Neural progenitor cell (in vitro differentiated cells): ENCODE results near the gene SERPINE1. TPM values are rescaled to one million over a fixed set of nuclear protein-coding genes. Genes with fewer than 3 reads are reported as not detected.

Experiments used
- DNase-seq: peaks from one replicate; pipeline ENCODE4 v3.0.0-alpha.2; 2016; ENCODE audit warnings: low spot score
- H2AFZ ChIP-seq: fragments of 200-600 bp; sonication (generic); replicated peaks from 2 replicates; pipeline ENCODE4 v1.6.1; 2016; ENCODE audit warnings: antibody characterized with exemption
- H3F3A ChIP-seq: fragments of 200-600 bp; sonication (generic); 2 replicates; pipeline ENCODE4 v1.6.1; 2016; ENCODE audit warnings: antibody characterized with exemption, low read depth
- H3K27ac ChIP-seq: fragments of 200-600 bp; sonication (generic); 2 replicates; pipeline ENCODE4 v1.5.1; 2016; ENCODE audit warnings: mild to moderate bottlenecking
- H3K27me3 ChIP-seq: fragments of 200-600 bp; sonication (generic); 2 replicates; pipeline ENCODE4 v1.6.1; 2016; ENCODE audit warnings: mild to moderate bottlenecking, moderate library complexity
- H3K36me3 ChIP-seq: fragments of 200-600 bp; sonication (generic); 2 replicates; pipeline ENCODE4 v1.5.1; 2016
- H3K4me1 ChIP-seq: fragments of 200-600 bp; sonication (generic); 2 replicates; pipeline ENCODE4 v1.6.1; 2016; ENCODE audit warnings: mixed run types
- H3K4me2 ChIP-seq: fragments of 200-600 bp; sonication (generic); 2 replicates; pipeline ENCODE4 v1.6.1; 2016
- H3K4me3 ChIP-seq: fragments of 200-600 bp; sonication (generic); 2 replicates; pipeline ENCODE4 v1.5.1; 2016
- H3K79me2 ChIP-seq: fragments of 200-600 bp; sonication (generic); 2 replicates; pipeline ENCODE4 v1.6.1; 2016; ENCODE audit warnings: low read depth
- H3K9ac ChIP-seq: fragments of 200-600 bp; sonication (generic); 2 replicates; pipeline ENCODE4 v1.6.1; 2016
- H3K9me3 ChIP-seq: fragments of 200-600 bp; sonication (generic); 2 replicates; pipeline ENCODE4 v1.5.1; 2016; ENCODE audit warnings: low read depth
- H4K20me1 ChIP-seq: fragments of 200-600 bp; sonication (generic); 2 replicates; pipeline ENCODE4 v1.6.1; 2016; ENCODE audit warnings: low read depth
- H3K27ac Mint-ChIP-seq: 3 replicates; pipeline ENCODE4 v1.8.0; 2021; ENCODE audit warnings: mixed read lengths
- H3K27me3 Mint-ChIP-seq: 2 replicates; pipeline ENCODE4 v1.8.0; 2022; ENCODE audit warnings: low read depth, mild to moderate bottlenecking, inconsistent platforms, moderate library complexity, mixed read lengths; ENCODE audit not compliant: insufficient read depth
- H3K36me3 Mint-ChIP-seq: 3 replicates; pipeline ENCODE4 v1.8.0; 2021; ENCODE audit warnings: mixed read lengths
- H3K4me1 Mint-ChIP-seq: 3 replicates; pipeline ENCODE4 v1.8.0; 2021; ENCODE audit warnings: mixed read lengths
- H3K4me3 Mint-ChIP-seq: 3 replicates; pipeline ENCODE4 v1.8.0; 2021; ENCODE audit warnings: mild to moderate bottlenecking, moderate library complexity, mixed read lengths
- H3K9me3 Mint-ChIP-seq: 3 replicates; pipeline ENCODE4 v1.8.0; 2020; ENCODE audit warnings: mixed read lengths
- EZH2 ChIP-seq: fragments of 200-600 bp; sonication (generic); IDR thresholded peaks from 2 replicates; pipeline ENCODE4 v1.6.1; 2017; ENCODE audit warnings: antibody characterized with exemption, mild to moderate bottlenecking, moderate library complexity
- EZH2phosphoT487 ChIP-seq: fragments of 200-600 bp; sonication (generic); IDR thresholded peaks from 2 replicates; pipeline ENCODE4 v1.6.1; 2017; ENCODE audit warnings: antibody characterized with exemption
- total RNA-seq: library from RNA; depleted of rRNA; stranded (reverse); fragments of >200 nt; gene quantifications from 2 replicates; pipeline ENCODE4 v1.2.3, GENCODE V29; 2015; ENCODE audit warnings: low replicate concordance
- TF ChIP-seq, protein P1 (sequence below): fragments of 200-600 bp; sonication (generic); IDR thresholded peaks from 2 replicates; pipeline ENCODE4 v1.5.1; 2017; ENCODE audit warnings: antibody characterized with exemption, mild to moderate bottlenecking

Gene SERPINE1
- total RNA-seq, 1 donor from 2014 or later: not detected

DNA sequence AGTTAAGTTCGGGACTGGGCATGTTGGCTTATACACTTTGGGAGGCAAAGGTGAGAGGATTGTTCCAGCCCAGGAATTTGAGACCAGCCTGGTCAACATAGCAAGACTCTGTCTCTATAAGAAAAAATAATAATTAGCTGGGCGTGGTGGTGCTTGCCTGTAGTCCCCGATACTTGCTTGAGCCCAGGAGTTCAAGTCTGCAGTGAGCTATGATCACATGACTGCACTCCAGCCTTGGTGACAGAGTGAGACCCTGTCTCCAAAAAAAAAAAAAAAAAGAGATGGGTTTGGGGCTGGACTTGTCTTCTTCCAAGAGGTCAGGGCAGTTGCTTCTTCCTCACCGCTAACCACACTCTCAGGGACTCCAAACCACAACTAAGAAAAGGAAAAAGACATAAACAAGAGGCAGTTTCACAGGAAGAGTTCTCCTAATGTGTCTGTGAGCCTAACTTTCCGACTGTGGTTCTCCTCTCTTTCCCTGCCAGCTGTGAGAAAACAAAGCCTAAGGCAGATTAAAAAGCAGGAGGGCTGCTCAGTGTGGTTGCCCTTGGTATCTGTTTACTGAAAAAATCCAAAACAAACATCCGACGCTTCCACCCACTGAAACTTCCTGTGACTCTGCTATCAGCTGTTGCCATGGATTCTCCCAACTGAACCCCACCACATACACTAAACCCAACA, 2.4 kb upstream of the SERPINE1 start:
- Mint-ChIP-seq H3K27me3 (peaks cover 16% of the 10 kb centered on the region), H3K27ac (peak overlapping the region; percentile 67), H3K36me3 (no peaks in the 10 kb centered on the region), H3K9me3 (peaks cover 10% of the 10 kb centered on the region), H3K4me1 (peaks cover 50% of the 10 kb centered on the region), H3K4me3 (no peak overlapping the region)
- no peak overlapping the region for H3K4me3 ChIP-seq
- no peak overlapping the region for H3K27ac ChIP-seq
- no peaks in the 10 kb centered on the region for H4K20me1 ChIP-seq
- H3F3A ChIP-seq: peaks cover 18% of the 10 kb centered on the region
- H3K4me2 ChIP-seq: peak overlapping the region; percentile 10
- no peak overlapping the region for H2AFZ ChIP-seq
- no peaks in the 10 kb centered on the region for H3K36me3 ChIP-seq
- DNase-seq: no peak
- H3K4me1 ChIP-seq: peaks cover 27% of the 10 kb centered on the region
- H3K27me3 ChIP-seq: no peaks in the 10 kb centered on the region
- TF ChIP-seq EZH2phosphoT487 (no peak), EZH2 (no peak)
- TF ChIP-seq, protein P1, sequence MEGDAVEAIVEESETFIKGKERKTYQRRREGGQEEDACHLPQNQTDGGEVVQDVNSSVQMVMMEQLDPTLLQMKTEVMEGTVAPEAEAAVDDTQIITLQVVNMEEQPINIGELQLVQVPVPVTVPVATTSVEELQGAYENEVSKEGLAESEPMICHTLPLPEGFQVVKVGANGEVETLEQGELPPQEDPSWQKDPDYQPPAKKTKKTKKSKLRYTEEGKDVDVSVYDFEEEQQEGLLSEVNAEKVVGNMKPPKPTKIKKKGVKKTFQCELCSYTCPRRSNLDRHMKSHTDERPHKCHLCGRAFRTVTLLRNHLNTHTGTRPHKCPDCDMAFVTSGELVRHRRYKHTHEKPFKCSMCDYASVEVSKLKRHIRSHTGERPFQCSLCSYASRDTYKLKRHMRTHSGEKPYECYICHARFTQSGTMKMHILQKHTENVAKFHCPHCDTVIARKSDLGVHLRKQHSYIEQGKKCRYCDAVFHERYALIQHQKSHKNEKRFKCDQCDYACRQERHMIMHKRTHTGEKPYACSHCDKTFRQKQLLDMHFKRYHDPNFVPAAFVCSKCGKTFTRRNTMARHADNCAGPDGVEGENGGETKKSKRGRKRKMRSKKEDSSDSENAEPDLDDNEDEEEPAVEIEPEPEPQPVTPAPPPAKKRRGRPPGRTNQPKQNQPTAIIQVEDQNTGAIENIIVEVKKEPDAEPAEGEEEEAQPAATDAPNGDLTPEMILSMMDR: no peak
- no peaks in the 10 kb centered on the region for H3K9me3 ChIP-seq
- H3K79me2 ChIP-seq: no peaks in the 10 kb centered on the region
- no peak overlapping the region for H3K9ac ChIP-seq

- TF ChIP-seq EZH2phosphoT487: no peak
- TF ChIP-seq EZH2: no peak
- TF ChIP-seq, protein P1: no peak
Observed at GRCh38 chr7:101125989-101126650, 784 bp upstream of the SERPINE1 start.

DNA sequence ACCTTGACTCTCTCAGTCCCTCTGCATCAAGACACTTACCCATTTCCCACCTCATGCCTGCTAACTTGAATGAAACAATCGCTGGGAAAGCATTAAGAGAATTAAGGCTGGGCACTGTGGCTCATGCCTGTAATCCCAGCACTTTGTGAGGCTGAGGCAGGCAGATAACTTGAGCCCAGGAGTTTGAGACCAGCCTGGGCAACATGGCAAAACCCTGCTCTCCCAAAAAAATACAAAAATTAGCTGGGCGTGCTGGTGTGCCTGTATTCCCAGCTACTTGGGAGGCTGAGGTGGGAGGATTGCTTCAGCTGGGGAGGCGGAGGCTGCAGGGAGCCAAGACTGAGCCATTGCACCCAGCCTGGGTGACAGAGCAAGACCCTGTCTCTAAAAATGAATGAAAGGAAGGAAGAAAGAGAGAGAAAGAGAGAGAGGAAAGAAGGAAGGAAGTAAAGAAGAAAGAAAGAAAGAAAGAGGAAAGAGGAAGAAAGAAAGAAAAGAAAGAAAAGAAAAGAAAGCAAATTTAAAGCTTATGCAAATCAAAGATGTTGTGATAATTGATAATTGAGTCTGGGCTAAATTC, 646 bp downstream of the SERPINE1 start:
- Mint-ChIP-seq H3K36me3 (peaks cover 2% of the 10 kb centered on the region), H3K4me1 (peaks cover 35% of the 10 kb centered on the region), H3K9me3 (peaks cover 10% of the 10 kb centered on the region), H3K27me3 (peaks cover 16% of the 10 kb centered on the region), H3K27ac (peak overlapping the region; percentile 38), H3K4me3 (peak overlapping the region; percentile 73)
- Histone ChIP-seq H3K4me2 (peak overlapping the region; percentile 74), H4K20me1 (no peaks in the 10 kb centered on the region), H3F3A (peaks cover 13% of the 10 kb centered on the region), H3K4me3 (peak overlapping the region; percentile 26), H3K9me3 (no peaks in the 10 kb centered on the region), H3K27ac (no peak overlapping the region), H3K4me1 (peaks cover 17% of the 10 kb centered on the region), H3K79me2 (no peaks in the 10 kb centered on the region), H2AFZ (no peak overlapping the region), H3K9ac (no peak overlapping the region), H3K36me3 (no peaks in the 10 kb centered on the region), H3K27me3 (no peaks in the 10 kb centered on the region)
- no peak for DNase-seq
- TF ChIP-seq EZH2 (no peak), EZH2phosphoT487 (no peak)
- TF ChIP-seq, protein P1: no peak

More at GRCh38 chr7:101125989-101126650, 784 bp upstream of the SERPINE1 start:
- H3K4me3 ChIP-seq: no peak overlapping the region
- no peaks in the 10 kb centered on the region for H3K36me3 ChIP-seq
- no peak overlapping the region for H2AFZ ChIP-seq
- no peaks in the 10 kb centered on the region for H3K27me3 ChIP-seq
- peaks cover 10% of the 10 kb centered on the region for H3K9me3 Mint-ChIP-seq
- no peak overlapping the region for H3K9ac ChIP-seq
- H3K9me3 ChIP-seq: no peaks in the 10 kb centered on the region
- H3K27me3 Mint-ChIP-seq: peaks cover 16% of the 10 kb centered on the region
- peaks cover 13% of the 10 kb centered on the region for H3F3A ChIP-seq
- peak overlapping the region; percentile 16 for H3K27ac Mint-ChIP-seq
- H3K4me3 Mint-ChIP-seq: peak overlapping the region; percentile 60
- no peak for DNase-seq
- no peaks in the 10 kb centered on the region for H4K20me1 ChIP-seq
- peaks cover 44% of the 10 kb centered on the region for H3K4me1 Mint-ChIP-seq
- peaks cover 27% of the 10 kb centered on the region for H3K4me1 ChIP-seq
- no peaks in the 10 kb centered on the region for H3K79me2 ChIP-seq
- no peak overlapping the region for H3K27ac ChIP-seq
- H3K36me3 Mint-ChIP-seq: no peaks in the 10 kb centered on the region
- H3K4me2 ChIP-seq: peak overlapping the region; percentile 74
